Spleen (tissue), 11 donors: Measurements from ENCODE around the gene LASP1. TPM values are rescaled to one million over a fixed set of nuclear protein-coding genes. Genes with fewer than 3 reads are reported as not detected.
A peak's percentile ranks its signal among the peaks of the same experiment; 100 is the strongest.

Experiments
- DNase-seq: peaks from one replicate; pipeline ENCODE4 v3.0.0-alpha.2; 2020
- H3K27ac ChIP-seq, 8 donors: fragments of 200-600 bp; sonication (generic) in 7 of 8; 1 replicate in 4 of 8; 2 replicates in 4 of 8; pipeline versions ENCODE4 v1.5.0 to v1.8.0; 2016 to 2021; ENCODE audit warnings: inconsistent platforms in 4 of 8, mild to moderate bottlenecking in 4 of 8, moderate library complexity in 1 of 8
- H3K27me3 ChIP-seq, 7 donors: fragments of 200-600 bp; sonication (generic) in 6 of 7; replicated peaks in 1 of 7; 1 replicate in 4 of 7; 2 replicates in 3 of 7; pipeline versions ENCODE4 v1.5.0 to v1.8.0; 2016 to 2021; ENCODE audit warnings: inconsistent platforms in 3 of 7, mild to moderate bottlenecking in 1 of 7
- H3K36me3 ChIP-seq, 6 donors: fragments of 200-600 bp; sonication (generic) in 5 of 6; 1 replicate in 4 of 6; 2 replicates in 2 of 6; pipeline versions ENCODE4 v1.5.0 to v1.8.0; 2016 to 2021; ENCODE audit warnings: inconsistent platforms in 2 of 6
- H3K4me1 ChIP-seq, 6 donors: fragments of 200-600 bp; sonication (generic) in 5 of 6; 1 replicate in 3 of 6; 2 replicates in 3 of 6; pipeline versions ENCODE4 v1.5.0 to v1.8.0; 2016 to 2021; ENCODE audit warnings: inconsistent platforms in 3 of 6
- H3K4me3 ChIP-seq, 8 donors: fragments of 200-600 bp; sonication (generic) in 7 of 8; 1 replicate in 4 of 8; 2 replicates in 4 of 8; pipeline versions ENCODE4 v1.5.0 to v1.8.0; 2016 to 2021; ENCODE audit warnings: inconsistent platforms in 4 of 8, mild to moderate bottlenecking in 4 of 8, moderate library complexity in 2 of 8
- H3K9me3 ChIP-seq, 8 donors: fragments of 200-600 bp; sonication (generic) in 7 of 8; 1 replicate in 4 of 8; 2 replicates in 4 of 8; pipeline versions ENCODE4 v1.5.0 to v1.8.0; 2016 to 2021; ENCODE audit warnings: inconsistent platforms in 4 of 8
- CTCF ChIP-seq, 11 experiments: fragments of 200-600 bp in 7 of 11; fragments of 450-650 bp in 4 of 11; sonication (generic) in 4 of 11; IDR thresholded peaks in 8 of 11; conservative IDR thresholded peaks in 3 of 11; 1 replicate in 7 of 11; 2 replicates in 4 of 11; pipeline versions ENCODE4 v1.4.0 to v1.8.0; 2016 to 2021; ENCODE audit warnings: antibody characterized with exemption in 11 of 11, inconsistent platforms in 4 of 11, mild to moderate bottlenecking in 1 of 11
- POLR2A ChIP-seq, 3 donors: fragments of 450-650 bp; IDR thresholded peaks; one replicate each; pipeline ENCODE4 v1.5.1; 2017; ENCODE audit warnings: antibody characterized with exemption in 3 of 3, mild to moderate bottlenecking in 1 of 3
- POLR2AphosphoS5 ChIP-seq, 3 donors: sonication (generic); formaldehyde crosslinking; IDR thresholded peaks; one replicate each; pipeline ENCODE4 v1.5.1; 2017; ENCODE audit warnings: antibody characterized with exemption in 3 of 3
- WGBS, 5 donors: extraction: QIAGEN DNeasy Blood & Tissue Kit in 3 of 5; methylation state at CpG; one replicate each; pipeline versions ENCODE4 v1.1.5 to v1.1.7; 2013 to 2018; 5-methylcytosine and 5-hydroxymethylcytosine counted together
- intact Hi-C: fragments of 100-400 bp; cut with DNase I; formaldehyde crosslinking; loops from one replicate; pipeline ENCODE4 v1.15.0; 2023; ENCODE audit warnings: low total_unique reads
- polyA plus RNA-seq, 3 donors: library from polyadenylated mRNA; stranded (reverse); fragments of 200-250 nt; gene quantifications; one replicate each; pipeline ENCODE4 v1.2.1, GENCODE V29; 2013
- total RNA-seq, 7 donors: library from RNA; depleted of rRNA in 3 of 7; stranded (reverse); fragments of >200 nt in 3 of 7; fragmentation: NEBNext Ultra II Directional in 4 of 7; extraction: Animal tissue kit (Norgen Biotek cat#: 25700) in 4 of 7; gene quantifications; one replicate each; pipeline versions ENCODE4 v1.1.0 to v1.2.1, GENCODE V29; 2016 to 2021
- donor health status: healthy with polysubstance abuse.
- donor health status: DM: no; HTN: no; CAD: no; lungs with moderate emphysema.
- donor health status: DM: no; HTN: no; CAD: no.
- donor health status: Bipolar disorder and iron deficiency.
- donor health status: healthy.
- donor health status: DM: no; HTN: no; CAD: no.
- donor health status: DM: yes; HTN: yes; CAD: no.

LASP1 gene
- total and polyA plus RNA-seq, 10 donors, result 38.8 to 196 (median 143) TPM

- intact Hi-C loops, result no loop called here
- peak overlapping the region in 7 of 8 donors; percentile 50 to 87 (median 74) for H3K27ac ChIP-seq
- H3K9me3 ChIP-seq, result no peaks in the 10 kb centered on the region
- WGBS, 5 donors, result 49 to 67% (median 53%) methylated on average over 8 of the region's 8 CpGs
- TF ChIP-seq POLR2A (IDR thresholded peaks at IDR 0.05), result no peak
- peak in 1 of 3 donors; percentile 8 for TF ChIP-seq POLR2AphosphoS5 (IDR thresholded peaks at IDR 0.05)
- DNase-seq, result peak; percentile 76
- peaks cover 0 to 100% (median 55%) of the 10 kb centered on the region in 6 donors for H3K36me3 ChIP-seq
- peak overlapping the region in 1 of 8 donors; percentile 25 for H3K4me3 ChIP-seq
- peaks cover 41 to 100% (median 89%) of the 10 kb centered on the region in 6 donors for H3K4me1 ChIP-seq
- no peaks in the 10 kb centered on the region for H3K27me3 ChIP-seq
These were observed 20.5 kb downstream of the LASP1 start for GRCh38 chr17:38890410-38890746.

GRCh38 chr17:38891441-38891840 lies 21.6 kb downstream of the LASP1 start:
- peaks cover 47 to 100% (median 88%) of the 10 kb centered on the region in 6 donors for H3K4me1 ChIP-seq
- H3K9me3 ChIP-seq, result no peaks in the 10 kb centered on the region
- intact Hi-C loops, result no loop called here
- WGBS, 5 donors, result 57 to 83% (median 66%) methylated on average over 8 of the region's 8 CpGs
- H3K36me3 ChIP-seq, result peaks cover 0 to 100% (median 55%) of the 10 kb centered on the region in 6 donors
- peak overlapping the region in 7 of 8 donors; percentile 50 to 87 (median 74) for H3K27ac ChIP-seq
- no peaks in the 10 kb centered on the region for H3K27me3 ChIP-seq
- DNase-seq, result no peak
- no peak overlapping the region for H3K4me3 ChIP-seq
- TF ChIP-seq POLR2AphosphoS5 (IDR thresholded peaks at IDR 0.05) (no peak), CTCF (IDR thresholded peaks at IDR 0.05 in 8 of 11, conservative IDR thresholded peaks at IDR 0.05 in 3 of 11) (no peak), POLR2A (IDR thresholded peaks at IDR 0.05) (no peak)

- Histone ChIP-seq H3K4me1 (peaks cover 53 to 100% (median 89%) of the 10 kb centered on the region in 6 donors), H3K4me3 (no peak overlapping the region), H3K36me3 (peaks cover 0 to 100% (median 52%) of the 10 kb centered on the region in 6 donors), H3K9me3 (no peaks in the 10 kb centered on the region), H3K27ac (peak overlapping the region in 7 of 8 donors; percentile 25 to 87 (median 74)), H3K27me3 (no peaks in the 10 kb centered on the region)
- TF ChIP-seq POLR2A (IDR thresholded peaks at IDR 0.05), result no peak
- TF ChIP-seq POLR2AphosphoS5 (IDR thresholded peaks at IDR 0.05), result no peak
- no peak for TF ChIP-seq CTCF (IDR thresholded peaks at IDR 0.05 in 8 of 11, conservative IDR thresholded peaks at IDR 0.05 in 3 of 11)
- intact Hi-C loops, result no loop called here
- WGBS, 5 donors, result 54 to 82% (median 74%) methylated on average over 4 of the region's 4 CpGs
- DNase-seq, result peak; percentile 75
These were observed 22.2 kb downstream of the LASP1 start for GRCh38 chr17:38892083-38892482.

GRCh38 chr17:38892620-38893019 lies 22.8 kb downstream of the LASP1 start:
- H3K27me3 ChIP-seq, result no peaks in the 10 kb centered on the region
- peaks cover 55 to 100% (median 89%) of the 10 kb centered on the region in 6 donors for H3K4me1 ChIP-seq
- H3K9me3 ChIP-seq, result no peaks in the 10 kb centered on the region
- H3K4me3 ChIP-seq, result no peak overlapping the region
- H3K36me3 ChIP-seq, result peaks cover 0 to 100% (median 48%) of the 10 kb centered on the region in 6 donors
- intact Hi-C loops, result no loop called here
- H3K27ac ChIP-seq, result peak overlapping the region in 7 of 8 donors; percentile 25 to 87 (median 76)
- TF ChIP-seq CTCF (IDR thresholded peaks at IDR 0.05 in 8 of 11, conservative IDR thresholded peaks at IDR 0.05 in 3 of 11), result no peak
- peak in 2 of 3 donors; percentile 5 to 56 for TF ChIP-seq POLR2AphosphoS5 (IDR thresholded peaks at IDR 0.05)
- whole genome bisulfite sequencing, 5 donors, result 67 to 82% (median 76%) methylated on average over 13 of the region's 13 CpGs
- DNase-seq, result peak; percentile 75
